ENCODE measurements around the gene TM7SF2. TPM values are rescaled to one million over a fixed set of nuclear protein-coding genes. Genes with fewer than 3 reads are reported as not detected.
A peak's percentile ranks its signal among the peaks of the same experiment; 100 is the strongest.

The TM7SF2 gene
- total RNA-seq (100 to 1,000 TPM in 1 of 5 donors, 10 to 100 TPM in 3, 1 to 10 TPM in 1; 7.6 to 118 (median 19.6) TPM), polyA plus RNA-seq (10 to 100 TPM; 38.6 to 65.2 (median 51.9) TPM)
- long read RNA-seq, donor 1, partial matches to known transcripts: 0 of 5 reads
- long read RNA-seq, donor 1, other reads (novel, unspliced or antisense): 0 of 5 reads
- long read RNA-seq, donor 2, transcript TM7SF2-201 (10 exons, 1,722 nt): major isoform, 9 of 11 reads
- long read RNA-seq, donor 2, partial matches to known transcripts: 0 of 11 reads
- long read RNA-seq, donor 2, other reads (novel, unspliced or antisense): 0 of 11 reads
- long read RNA-seq, donor 3, transcript TM7SF2-201 (10 exons, 1,722 nt): major isoform, 11 of 11 reads
- long read RNA-seq, donor 3, partial matches to known transcripts: 0 of 11 reads
- long read RNA-seq, donor 3, other reads (novel, unspliced or antisense): 0 of 11 reads
- long read RNA-seq, donor 4: 0 reads
- long read RNA-seq, donor 5, transcript TM7SF2-201 (10 exons, 1,722 nt): major isoform, 12 of 14 reads
- long read RNA-seq, donor 5, partial matches to known transcripts: 0 of 14 reads
- long read RNA-seq, donor 5, other reads (novel, unspliced or antisense): 0 of 14 reads
- long read RNA-seq, donor 6, transcript TM7SF2-201 (10 exons, 1,722 nt): major isoform, 22 of 46 reads
- long read RNA-seq, donor 6, partial matches to known transcripts: 13 of 46 reads
- long read RNA-seq, donor 6, other reads (novel, unspliced or antisense): 7 of 46 reads
- long read RNA-seq, donor 7, partial matches to known transcripts: 0 of 4 reads
- long read RNA-seq, donor 7, other reads (novel, unspliced or antisense): 0 of 4 reads
- long read RNA-seq, donor 8, transcript TM7SF2-201 (10 exons, 1,722 nt): major isoform, 9 of 9 reads
- long read RNA-seq, donor 8, partial matches to known transcripts: 0 of 9 reads
- long read RNA-seq, donor 8, other reads (novel, unspliced or antisense): 0 of 9 reads
- long read RNA-seq, donor 9, transcript TM7SF2-201 (10 exons, 1,722 nt): major isoform, 6 of 6 reads
- long read RNA-seq, donor 9, partial matches to known transcripts: 0 of 6 reads
- long read RNA-seq, donor 9, other reads (novel, unspliced or antisense): 0 of 6 reads
- long read RNA-seq, donor 10, partial matches to known transcripts: 0 of 2 reads
- long read RNA-seq, donor 10, other reads (novel, unspliced or antisense): 0 of 2 reads

DNA sequence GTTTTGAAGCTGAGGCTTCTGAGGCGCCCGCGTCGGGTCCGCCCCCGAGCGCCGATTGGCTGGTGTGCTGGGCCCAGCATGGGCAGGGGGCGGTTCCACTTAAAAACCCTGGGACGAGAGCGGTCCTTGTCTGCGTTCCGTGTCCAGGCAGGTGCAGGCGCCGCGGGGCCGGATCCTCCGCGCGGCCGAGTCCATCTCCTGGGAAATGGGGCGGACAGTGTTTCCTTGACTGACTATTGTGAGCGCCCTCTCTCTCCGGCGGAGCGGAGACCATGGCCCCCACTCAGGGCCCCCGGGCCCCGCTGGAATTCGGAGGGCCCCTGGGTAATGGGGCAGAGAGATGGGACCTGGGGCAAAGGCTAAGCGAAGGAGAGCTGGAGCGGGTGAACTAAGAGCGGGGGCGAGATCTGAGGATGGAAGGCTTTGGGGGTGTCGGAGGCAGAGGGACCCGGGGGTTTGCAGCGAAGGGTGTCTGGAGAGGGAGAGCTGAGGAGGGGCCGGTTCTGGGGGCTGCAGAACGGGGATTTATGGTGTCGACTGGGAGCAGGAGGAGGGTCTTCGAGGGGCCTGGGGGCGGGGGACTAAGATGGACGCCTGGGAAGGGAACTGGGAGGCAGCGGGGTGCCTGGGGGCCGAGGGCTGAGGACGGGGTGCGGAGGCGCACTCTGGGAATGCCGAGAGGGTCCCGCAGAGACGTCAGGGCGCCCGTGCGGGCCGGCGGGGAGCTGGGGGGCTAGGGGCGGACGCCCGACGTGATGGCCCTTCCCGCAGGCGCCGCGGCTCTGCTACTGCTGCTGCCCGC, at the start of gene TM7SF2:
Gene TM7SF2 (plus strand): TSS at position 129 of the 802 bp plus-strand sequence. CDS start 144 bp downstream, at position 273.
- Histone ChIP-seq H3K4me1 (peaks cover 45 to 75% (median 69%) of the 10 kb centered on the region in 4 donors), H3K9me3 (no peaks in the 10 kb centered on the region), H3K27ac (peak within 1 kb of the TSS; percentile 71 to 84 (median 76)), H3K4me3 (peak within 1 kb of the TSS; percentile 55 to 57 (median 57)), H3K36me3 (peaks cover 24 to 42% (median 37%) of the 10 kb centered on the region in 4 donors), H3K27me3 (peaks cover 0 to 4% (median 0%) of the 10 kb centered on the region in 3 donors)
- peak; percentile 98 for DNase-seq
- TF ChIP-seq, protein P1, sequence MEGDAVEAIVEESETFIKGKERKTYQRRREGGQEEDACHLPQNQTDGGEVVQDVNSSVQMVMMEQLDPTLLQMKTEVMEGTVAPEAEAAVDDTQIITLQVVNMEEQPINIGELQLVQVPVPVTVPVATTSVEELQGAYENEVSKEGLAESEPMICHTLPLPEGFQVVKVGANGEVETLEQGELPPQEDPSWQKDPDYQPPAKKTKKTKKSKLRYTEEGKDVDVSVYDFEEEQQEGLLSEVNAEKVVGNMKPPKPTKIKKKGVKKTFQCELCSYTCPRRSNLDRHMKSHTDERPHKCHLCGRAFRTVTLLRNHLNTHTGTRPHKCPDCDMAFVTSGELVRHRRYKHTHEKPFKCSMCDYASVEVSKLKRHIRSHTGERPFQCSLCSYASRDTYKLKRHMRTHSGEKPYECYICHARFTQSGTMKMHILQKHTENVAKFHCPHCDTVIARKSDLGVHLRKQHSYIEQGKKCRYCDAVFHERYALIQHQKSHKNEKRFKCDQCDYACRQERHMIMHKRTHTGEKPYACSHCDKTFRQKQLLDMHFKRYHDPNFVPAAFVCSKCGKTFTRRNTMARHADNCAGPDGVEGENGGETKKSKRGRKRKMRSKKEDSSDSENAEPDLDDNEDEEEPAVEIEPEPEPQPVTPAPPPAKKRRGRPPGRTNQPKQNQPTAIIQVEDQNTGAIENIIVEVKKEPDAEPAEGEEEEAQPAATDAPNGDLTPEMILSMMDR (IDR thresholded peaks at IDR 0.05): peak in 1 of 7 experiments; percentile 14
- TF ChIP-seq POLR2A (IDR thresholded peaks at IDR 0.05) (peak in 2 of 4 donors; percentile 62 to 65), EP300 (IDR thresholded peaks at IDR 0.05) (no peak), POLR2AphosphoS5 (IDR thresholded peaks at IDR 0.05) (peak; percentile 66 to 97 (median 97))
- WGBS, 5 donors: 1 to 2% (median 1%) methylated on average over 33 to 64 of the region's 64 CpGs
- intact Hi-C loops (cut with DNase I; ENCODE audit: low total_unique reads): no loop called here

DNA sequence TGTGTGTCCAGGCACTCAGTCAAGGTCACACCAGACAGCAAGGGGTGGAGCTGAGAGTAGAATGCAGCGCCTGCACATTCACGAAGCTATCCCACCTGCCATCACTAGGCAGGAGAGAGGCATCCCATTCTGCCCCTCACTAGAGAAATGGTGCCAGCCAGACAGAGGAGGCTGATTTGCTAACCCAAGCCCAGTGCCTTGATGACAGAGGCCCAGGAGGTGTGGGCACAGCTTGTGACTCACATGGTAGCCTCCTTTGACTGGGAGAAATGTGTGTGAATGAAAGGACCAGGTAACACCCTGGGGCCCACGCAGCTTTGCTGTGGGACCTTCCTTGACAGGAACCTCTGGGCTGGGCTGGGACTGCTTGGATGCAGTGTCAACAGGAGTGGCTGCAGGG, 48.1 kb upstream of the TM7SF2 start:
- Histone ChIP-seq H3K4me1 (no peaks in the 10 kb centered on the region), H3K27ac (no peak overlapping the region), H3K27me3 (no peaks in the 10 kb centered on the region), H3K9me3 (no peaks in the 10 kb centered on the region), H3K36me3 (no peaks in the 10 kb centered on the region), H3K4me3 (no peak overlapping the region)
- TF ChIP-seq POLR2AphosphoS5 (IDR thresholded peaks at IDR 0.05): no peak
- TF ChIP-seq, protein P1 (IDR thresholded peaks at IDR 0.05): no peak
- no peak for TF ChIP-seq POLR2A (IDR thresholded peaks at IDR 0.05)
- no peak for TF ChIP-seq EP300 (IDR thresholded peaks at IDR 0.05)
- intact Hi-C loops (cut with DNase I; ENCODE audit: low total_unique reads): no loop called here
- 42 to 72% (median 61%) methylated on average over 3 of the region's 3 CpGs for WGBS, 5 donors
- DNase-seq: no peak

DNA sequence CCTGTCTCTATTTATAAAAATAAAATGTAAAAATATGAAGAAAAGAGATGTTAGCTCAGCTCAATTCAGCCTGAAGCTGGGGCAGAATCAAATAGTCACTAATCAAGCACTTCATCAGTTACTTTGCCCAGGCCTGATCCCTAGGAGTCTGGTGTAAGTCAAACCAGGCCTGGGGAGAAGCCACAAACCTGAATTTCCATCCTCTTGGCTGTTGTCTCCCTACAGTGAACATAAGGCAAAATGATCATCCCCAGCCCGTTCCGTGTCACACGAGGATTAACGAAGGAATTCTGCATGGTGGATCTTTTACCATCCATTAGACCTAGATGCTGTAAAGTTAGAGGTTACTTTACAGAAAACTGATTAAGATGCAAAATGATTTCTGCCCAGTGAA, 46.8 kb upstream of the TM7SF2 start:
- H3K36me3 ChIP-seq: no peaks in the 10 kb centered on the region
- no peaks in the 10 kb centered on the region for H3K9me3 ChIP-seq
- WGBS, 5 donors: 86 to 95% (median 91%) methylated on average over 4 of the region's 4 CpGs
- no peak overlapping the region for H3K4me3 ChIP-seq
- no peak overlapping the region for H3K27ac ChIP-seq
- TF ChIP-seq EP300 (IDR thresholded peaks at IDR 0.05) (no peak), POLR2AphosphoS5 (IDR thresholded peaks at IDR 0.05) (no peak), POLR2A (IDR thresholded peaks at IDR 0.05) (no peak)
- TF ChIP-seq, protein P1 (IDR thresholded peaks at IDR 0.05): no peak
- DNase-seq: no peak
- intact Hi-C loops (cut with DNase I; ENCODE audit: low total_unique reads): no loop called here
- no peaks in the 10 kb centered on the region for H3K27me3 ChIP-seq
- no peaks in the 10 kb centered on the region for H3K4me1 ChIP-seq
